ENCODE results near the gene HOXD13.

HOXD13 gene

DNA sequence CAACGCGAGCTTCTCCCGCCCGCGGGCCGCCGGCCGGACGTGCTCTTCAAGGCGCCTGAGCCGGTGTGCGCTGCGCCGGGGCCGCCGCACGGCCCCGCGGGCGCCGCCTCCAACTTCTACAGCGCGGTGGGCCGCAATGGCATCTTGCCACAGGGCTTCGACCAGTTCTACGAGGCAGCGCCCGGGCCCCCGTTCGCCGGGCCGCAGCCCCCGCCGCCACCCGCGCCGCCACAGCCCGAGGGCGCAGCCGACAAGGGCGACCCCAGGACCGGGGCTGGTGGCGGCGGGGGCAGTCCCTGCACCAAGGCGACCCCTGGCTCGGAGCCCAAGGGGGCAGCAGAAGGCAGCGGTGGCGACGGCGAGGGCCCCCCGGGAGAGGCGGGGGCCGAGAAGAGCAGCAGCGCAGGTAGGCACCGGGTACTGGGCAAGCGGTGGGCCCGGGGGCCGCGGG lies 15.2 kb downstream of the HOXD13 start:
- no peak for DNase-seq (ENCODE audit: low read depth)
- no peak overlapping the region for H3K4me3 ChIP-seq (ENCODE audit: low read depth, low read length)
- no peak for TF ChIP-seq POLR2A (IDR thresholded peaks at IDR 0.05; ENCODE audit: extremely low read depth, insufficient read length)
- no peak for TF ChIP-seq MYC (IDR thresholded peaks at IDR 0.05; ENCODE audit: low read depth, low read length)
- TF ChIP-seq CTCF (IDR thresholded peaks at IDR 0.05; ENCODE audit: low read depth, low read length) = no peak

DNA sequence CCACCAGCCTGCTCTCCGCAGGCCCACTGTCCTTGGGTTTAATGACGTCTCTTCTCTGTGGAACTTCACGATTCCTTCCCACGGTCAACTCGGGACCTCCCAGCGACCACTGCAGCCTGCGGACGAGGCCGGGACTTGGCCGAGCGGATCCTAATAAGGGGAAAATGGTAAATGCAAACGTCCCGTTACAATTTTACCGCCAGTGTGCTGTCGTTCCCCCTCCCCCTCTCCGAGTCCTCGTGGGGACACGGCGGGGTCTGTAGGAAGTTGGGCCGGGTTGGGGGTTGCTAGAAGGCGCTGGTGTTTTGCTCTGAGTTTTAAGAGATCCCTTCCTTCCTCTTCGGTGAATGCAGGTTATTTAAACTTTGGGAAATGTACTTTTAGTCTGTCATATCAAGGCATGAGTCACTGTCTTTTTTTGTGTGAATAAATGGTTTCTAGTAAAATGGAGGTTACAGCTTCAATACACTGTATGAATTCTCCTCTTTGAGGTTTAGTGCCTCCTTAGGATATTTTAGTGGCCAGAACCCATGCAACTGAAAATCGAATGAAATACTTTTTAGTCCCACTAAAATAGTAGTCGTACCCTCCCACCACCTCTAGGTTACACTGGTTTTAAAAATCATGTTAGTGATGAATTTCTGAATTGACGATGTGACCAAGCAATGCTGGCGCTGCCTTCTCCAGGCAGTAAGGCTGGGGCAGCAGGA lies 16.8 kb downstream of the HOXD13 start:
- no peak for DNase-seq (ENCODE audit: low read depth)
- TF ChIP-seq MYC (IDR thresholded peaks at IDR 0.05; ENCODE audit: low read depth, low read length) = no peak
- TF ChIP-seq, protein P1, sequence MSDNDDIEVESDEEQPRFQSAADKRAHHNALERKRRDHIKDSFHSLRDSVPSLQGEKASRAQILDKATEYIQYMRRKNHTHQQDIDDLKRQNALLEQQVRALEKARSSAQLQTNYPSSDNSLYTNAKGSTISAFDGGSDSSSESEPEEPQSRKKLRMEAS (IDR thresholded peaks at IDR 0.05; ENCODE audit: low read depth, low read length) = no peak
- TF ChIP-seq POLR2A (IDR thresholded peaks at IDR 0.05; ENCODE audit: extremely low read depth, insufficient read length) = no peak
- no peak for TF ChIP-seq CTCF (IDR thresholded peaks at IDR 0.05; ENCODE audit: low read depth, low read length)
- no peak overlapping the region for H3K4me3 ChIP-seq (ENCODE audit: low read depth, low read length)

GRCh38 chr2:176109946-176110345 lies 17.4 kb downstream of the HOXD13 start:
- DNase-seq (ENCODE audit: low read depth) = no peak
- no peak overlapping the region for H3K4me3 ChIP-seq (ENCODE audit: low read depth, low read length)
- TF ChIP-seq POLR2A (IDR thresholded peaks at IDR 0.05; ENCODE audit: extremely low read depth, insufficient read length) (no peak), MYC (IDR thresholded peaks at IDR 0.05; ENCODE audit: low read depth, low read length) (no peak), CTCF (IDR thresholded peaks at IDR 0.05; ENCODE audit: low read depth, low read length) (no peak)
- TF ChIP-seq, protein P1 (IDR thresholded peaks at IDR 0.05; ENCODE audit: low read depth, low read length) = no peak

DNA sequence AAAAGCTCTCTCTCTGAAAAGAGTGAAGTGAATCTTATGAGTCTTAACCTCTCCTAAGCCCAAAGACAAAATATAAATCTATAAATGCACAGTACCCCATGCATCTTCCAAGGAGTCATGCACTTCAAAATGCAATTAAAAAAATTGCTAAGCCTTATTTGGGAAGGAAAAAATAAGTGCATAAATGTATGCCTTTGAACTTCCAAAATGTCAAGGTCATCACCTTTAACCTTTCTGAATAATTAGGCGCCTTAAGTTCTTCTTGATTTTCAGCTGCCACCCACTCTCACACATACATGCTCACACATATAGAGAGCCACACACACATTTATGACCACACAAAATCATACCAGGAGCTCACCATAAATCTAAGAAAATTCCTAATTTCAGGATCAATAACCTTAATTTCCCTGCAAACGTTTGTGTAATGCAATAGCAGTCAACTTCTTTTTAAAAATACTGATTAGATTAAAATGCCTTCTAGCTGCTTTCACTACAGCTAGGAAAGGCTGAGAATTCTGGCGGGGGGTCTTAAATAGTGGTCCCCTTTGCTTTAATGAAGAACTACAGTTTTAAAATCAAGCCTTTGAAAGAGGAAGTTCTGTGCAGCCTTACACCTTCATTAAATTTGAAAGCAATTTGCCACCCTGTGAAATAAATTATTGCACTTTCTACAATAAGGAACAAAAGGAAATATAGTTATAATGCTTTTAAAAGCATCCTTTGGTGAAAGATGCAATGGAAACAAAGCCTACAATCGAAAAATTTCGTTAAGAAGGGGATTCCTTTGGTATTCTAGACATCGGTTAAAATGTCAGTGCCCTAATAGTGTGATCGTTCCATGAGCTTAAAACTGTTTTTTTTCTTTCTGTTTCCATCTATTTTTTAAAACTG lies 18.1 kb downstream of the HOXD13 start:
- no peak for DNase-seq (ENCODE audit: low read depth)
- no peak for TF ChIP-seq CTCF (IDR thresholded peaks at IDR 0.05; ENCODE audit: low read depth, low read length)
- no peak for TF ChIP-seq POLR2A (IDR thresholded peaks at IDR 0.05; ENCODE audit: extremely low read depth, insufficient read length)
- TF ChIP-seq, protein P1 (IDR thresholded peaks at IDR 0.05; ENCODE audit: low read depth, low read length) = no peak
- TF ChIP-seq MYC (IDR thresholded peaks at IDR 0.05; ENCODE audit: low read depth, low read length) = no peak
- H3K4me3 ChIP-seq (ENCODE audit: low read depth, low read length) = no peak overlapping the region

GRCh38 chr2:176111309-176111663 lies 18.8 kb downstream of the HOXD13 start:
- DNase-seq (ENCODE audit: low read depth) = peak; percentile 76
- no peak for TF ChIP-seq MYC (IDR thresholded peaks at IDR 0.05; ENCODE audit: low read depth, low read length)
- TF ChIP-seq, protein P1 (IDR thresholded peaks at IDR 0.05; ENCODE audit: low read depth, low read length) = no peak
- TF ChIP-seq POLR2A (IDR thresholded peaks at IDR 0.05; ENCODE audit: extremely low read depth, insufficient read length) = no peak
- peak; percentile 90 for TF ChIP-seq CTCF (IDR thresholded peaks at IDR 0.05; ENCODE audit: low read depth, low read length)
- no peak overlapping the region for H3K4me3 ChIP-seq (ENCODE audit: low read depth, low read length)
